ENCODE measurements around the gene EVI5L.
"Not testable (repeated sequence)": the region's sequence is repeated elsewhere in the genome, so short reads cannot be mapped to it uniquely, and the experiment has no call there.

Gene EVI5L

DNA sequence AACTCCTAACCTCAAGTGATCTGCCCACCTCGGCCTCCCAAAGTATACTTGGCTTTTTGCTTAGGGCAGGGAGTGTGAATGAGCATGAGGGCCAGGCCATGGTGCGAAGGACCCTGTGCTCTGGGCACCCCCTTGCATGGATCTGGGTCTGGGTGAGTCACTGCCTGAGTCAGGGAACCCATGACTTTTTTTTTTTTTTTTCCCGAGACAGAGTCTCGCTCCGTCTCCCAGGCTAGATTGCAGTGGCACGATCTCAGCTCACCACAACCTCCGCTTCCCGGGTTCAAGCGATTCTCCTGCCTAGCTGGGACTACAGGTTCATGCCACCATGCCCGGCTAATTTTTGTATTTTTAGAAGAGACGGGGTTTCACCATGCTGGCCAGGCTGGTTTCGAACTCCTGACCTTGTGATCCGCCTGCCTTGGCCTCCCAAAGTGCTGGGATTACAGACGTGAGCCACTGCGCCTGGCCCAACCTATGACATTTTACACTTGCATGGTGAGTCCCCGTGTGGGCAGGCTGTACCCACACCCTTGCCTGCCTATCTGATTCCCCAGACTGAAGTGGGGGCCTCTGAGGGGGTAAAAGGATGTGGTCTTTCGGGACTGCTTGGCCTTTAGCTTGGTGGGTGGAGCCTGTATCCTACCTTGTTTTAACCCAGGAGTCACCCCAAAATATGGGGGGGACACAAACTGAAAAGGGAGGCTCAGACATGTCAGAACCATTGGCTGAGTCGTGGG lies 63.5 kb downstream of the EVI5L start:
- in situ Hi-C loops (cut with HindIII; ENCODE audit: low sequenced_read_pairs): not testable (repeated sequence)

DNA sequence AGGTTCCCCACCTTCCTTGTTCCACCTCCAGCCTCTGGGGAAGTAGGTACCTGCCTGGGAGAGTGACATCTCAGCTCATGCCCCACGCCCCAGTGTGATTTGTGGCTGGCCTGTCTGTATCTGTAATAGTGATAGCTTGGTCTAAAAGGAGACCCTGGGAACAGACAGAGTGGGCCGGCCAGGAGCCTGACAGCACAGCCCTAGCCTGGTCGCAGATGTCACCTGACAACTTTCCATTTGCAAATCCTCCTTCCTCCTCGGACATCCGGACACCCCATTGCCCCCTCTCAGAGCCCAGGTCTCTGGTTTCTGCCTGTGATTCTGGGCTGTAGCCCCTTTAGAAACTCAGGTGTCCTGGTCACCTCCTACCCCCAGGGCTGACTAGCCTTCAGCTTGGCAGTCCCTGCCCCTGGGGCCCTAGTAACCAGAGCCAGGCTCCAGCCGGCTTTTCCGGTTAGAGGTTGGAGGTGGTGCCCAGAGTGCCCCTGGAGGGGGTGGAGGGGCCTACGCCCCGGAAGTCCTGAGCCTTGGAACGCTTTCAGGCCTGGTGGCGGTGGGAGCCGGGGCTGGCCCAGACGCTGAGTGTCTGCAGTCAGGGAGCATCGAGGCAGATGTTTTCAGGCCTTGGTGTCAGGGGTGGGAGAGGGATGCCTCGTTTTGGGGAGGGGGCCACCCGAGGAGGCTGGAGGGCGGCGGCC lies 64.7 kb downstream of the EVI5L start:
- in situ Hi-C loops (cut with HindIII; ENCODE audit: low sequenced_read_pairs): no loop called here

DNA sequence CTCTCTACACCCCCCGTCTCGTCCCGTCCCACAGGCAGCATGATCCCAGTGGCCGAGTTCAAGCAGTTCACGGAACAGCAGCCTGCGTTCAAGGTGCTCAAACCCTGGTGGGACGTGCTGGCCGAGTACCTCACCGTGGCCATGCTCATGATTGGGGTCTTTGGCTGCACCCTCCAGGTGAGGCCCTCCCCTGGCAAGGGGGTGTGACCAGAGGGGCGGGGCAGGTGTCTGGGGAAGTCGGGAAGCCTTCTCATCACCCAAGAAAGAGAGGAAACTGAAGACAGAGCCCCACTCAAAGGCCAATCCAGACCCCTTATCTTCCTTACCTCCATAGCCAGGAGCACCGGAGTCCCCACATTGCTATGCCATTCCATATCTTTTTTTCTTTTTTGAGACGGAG lies 65.5 kb downstream of the EVI5L start:
- in situ Hi-C loops (cut with HindIII; ENCODE audit: low sequenced_read_pairs): no loop called here

DNA sequence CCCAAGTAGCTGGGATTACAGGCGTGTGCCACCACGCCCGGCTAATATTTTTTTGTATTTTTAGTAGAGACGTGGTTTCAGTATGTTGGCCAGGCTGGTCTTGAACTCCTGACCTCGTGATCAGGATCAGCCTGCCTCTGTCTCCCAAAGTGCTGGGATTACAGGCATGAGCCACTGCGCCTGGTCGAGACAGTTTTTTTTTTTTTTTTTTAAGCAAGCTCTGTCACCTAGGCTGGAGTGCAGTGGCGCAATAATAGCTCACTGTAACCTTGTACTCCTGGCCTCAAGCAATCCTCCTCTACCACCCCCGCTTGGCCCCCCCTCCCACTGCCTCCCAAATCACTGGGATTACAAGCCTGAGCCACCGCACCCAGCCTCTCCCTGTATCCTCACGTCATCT lies 67.3 kb downstream of the EVI5L start:
- in situ Hi-C loops (cut with HindIII; ENCODE audit: low sequenced_read_pairs): no loop called here

DNA sequence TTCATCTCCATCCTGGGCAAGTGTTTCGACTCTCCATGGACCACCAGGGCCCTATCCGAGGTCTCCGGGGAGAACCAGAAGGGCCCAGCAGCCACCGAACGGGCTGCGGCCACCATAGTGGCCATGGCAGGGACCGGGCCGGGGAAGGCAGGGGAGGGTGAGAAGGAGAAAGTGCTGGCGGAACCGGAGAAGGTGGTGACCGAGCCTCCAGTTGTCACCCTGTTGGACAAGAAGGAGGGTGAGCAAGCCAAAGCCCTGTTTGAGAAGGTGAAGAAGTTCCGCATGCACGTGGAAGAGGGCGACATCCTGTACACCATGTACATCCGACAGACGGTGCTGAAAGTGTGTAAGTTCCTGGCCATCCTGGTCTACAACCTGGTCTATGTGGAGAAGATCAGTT lies 68.9 kb downstream of the EVI5L start:
- in situ Hi-C loops (cut with HindIII; ENCODE audit: low sequenced_read_pairs): no loop called here

DNA sequence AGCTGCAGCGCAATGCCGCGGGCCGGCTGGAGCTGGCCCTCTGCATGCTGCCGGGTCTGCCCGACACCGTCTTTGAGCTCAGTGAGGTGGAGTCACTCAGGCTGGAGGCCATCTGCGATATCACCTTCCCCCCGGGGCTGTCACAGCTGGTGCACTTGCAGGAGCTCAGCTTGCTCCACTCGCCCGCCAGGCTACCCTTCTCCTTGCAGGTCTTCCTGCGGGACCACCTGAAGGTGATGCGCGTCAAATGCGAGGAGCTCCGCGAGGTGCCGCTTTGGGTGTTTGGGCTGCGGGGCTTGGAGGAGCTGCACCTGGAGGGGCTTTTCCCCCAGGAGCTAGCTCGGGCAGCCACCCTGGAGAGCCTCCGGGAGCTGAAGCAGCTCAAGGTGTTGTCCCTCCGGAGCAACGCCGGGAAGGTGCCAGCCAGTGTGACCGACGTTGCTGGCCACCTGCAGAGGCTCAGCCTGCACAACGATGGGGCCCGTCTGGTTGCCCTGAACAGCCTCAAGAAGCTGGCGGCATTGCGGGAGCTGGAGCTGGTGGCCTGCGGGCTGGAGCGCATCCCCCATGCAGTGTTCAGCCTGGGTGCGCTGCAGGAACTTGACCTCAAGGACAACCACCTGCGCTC lies 69.8 kb downstream of the EVI5L start:
- in situ Hi-C loops (cut with HindIII; ENCODE audit: low sequenced_read_pairs): no loop called here

DNA sequence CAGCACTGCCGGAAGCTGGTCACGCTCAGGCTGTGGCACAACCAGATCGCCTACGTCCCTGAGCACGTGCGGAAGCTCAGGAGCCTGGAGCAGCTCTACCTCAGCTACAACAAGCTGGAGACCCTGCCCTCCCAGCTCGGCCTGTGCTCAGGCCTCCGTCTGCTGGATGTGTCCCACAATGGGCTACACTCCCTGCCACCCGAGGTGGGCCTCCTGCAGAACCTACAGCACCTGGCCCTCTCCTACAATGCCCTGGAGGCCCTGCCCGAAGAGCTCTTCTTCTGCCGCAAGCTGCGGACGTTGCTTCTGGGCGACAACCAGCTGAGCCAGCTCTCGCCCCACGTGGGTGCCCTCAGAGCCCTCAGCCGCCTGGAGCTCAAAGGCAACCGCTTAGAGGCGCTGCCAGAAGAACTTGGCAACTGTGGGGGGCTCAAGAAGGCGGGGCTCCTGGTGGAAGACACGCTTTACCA lies 70.4 kb downstream of the EVI5L start:
- in situ Hi-C loops (cut with HindIII; ENCODE audit: low sequenced_read_pairs): no loop called here

DNA sequence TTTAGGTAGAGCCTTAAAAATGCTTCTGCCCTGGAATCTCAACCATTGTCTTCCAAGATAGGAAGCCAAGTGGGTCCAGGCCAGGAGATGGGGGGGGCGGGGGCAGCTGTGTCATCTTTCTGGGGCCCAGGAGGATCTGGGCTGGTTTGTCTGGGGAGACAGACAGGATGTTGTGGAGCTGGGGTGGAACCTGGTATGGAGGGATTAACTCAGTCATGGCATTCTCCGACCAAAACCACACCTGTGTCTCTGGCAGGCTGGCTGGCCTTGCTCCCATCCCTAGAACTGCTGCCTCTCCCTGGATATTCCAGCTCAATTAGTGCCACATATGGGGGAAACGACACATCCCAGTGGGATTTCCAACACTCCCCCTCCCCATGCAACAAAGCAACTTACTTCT lies 70.9 kb downstream of the EVI5L start:
- in situ Hi-C loops (cut with HindIII; ENCODE audit: low sequenced_read_pairs): no loop called here

DNA sequence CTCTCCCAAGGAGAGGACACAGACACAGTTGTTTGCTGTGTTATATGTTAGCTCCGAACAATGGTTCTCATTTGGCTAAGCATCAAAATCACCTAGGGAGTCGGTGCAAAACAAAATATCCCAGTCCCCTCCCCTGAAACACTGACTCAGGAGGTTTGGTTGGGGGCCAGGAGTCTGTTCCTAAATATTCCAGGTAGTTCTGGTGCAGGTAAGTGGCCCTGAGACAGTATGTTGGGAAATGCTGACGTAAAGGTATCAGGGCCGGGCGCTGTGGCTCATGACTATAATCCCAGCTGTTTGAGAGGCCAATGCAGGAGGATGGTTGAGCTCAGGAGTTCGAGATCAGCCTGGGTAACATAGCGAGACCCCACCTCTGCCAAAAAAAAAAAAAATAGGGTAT lies 71.3 kb downstream of the EVI5L start:
- in situ Hi-C loops (cut with HindIII; ENCODE audit: low sequenced_read_pairs): no loop called here

DNA sequence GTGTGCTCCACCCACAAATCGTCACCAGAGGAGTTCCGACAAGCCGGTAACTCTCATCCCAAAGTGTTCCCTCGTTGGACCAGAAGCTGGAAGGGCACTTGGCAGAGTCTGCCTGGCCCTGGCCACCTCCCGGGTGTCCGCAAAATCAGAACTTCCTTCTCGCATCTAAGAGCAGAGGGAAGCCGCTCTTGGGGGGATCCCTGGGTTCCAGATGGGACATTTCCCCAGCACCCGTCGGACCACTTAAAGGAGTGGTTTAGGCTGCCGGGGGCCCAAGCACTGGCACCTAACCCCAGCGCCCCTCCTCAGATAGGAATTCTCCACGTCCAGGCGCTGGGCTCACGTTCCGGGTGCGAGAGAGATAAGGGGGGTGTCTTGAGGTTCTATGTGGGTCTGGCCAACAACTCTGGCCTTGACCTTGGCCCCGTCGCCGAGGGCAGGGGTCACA lies 72.8 kb downstream of the EVI5L start:
- in situ Hi-C loops (cut with HindIII; ENCODE audit: low sequenced_read_pairs): no loop called here

DNA sequence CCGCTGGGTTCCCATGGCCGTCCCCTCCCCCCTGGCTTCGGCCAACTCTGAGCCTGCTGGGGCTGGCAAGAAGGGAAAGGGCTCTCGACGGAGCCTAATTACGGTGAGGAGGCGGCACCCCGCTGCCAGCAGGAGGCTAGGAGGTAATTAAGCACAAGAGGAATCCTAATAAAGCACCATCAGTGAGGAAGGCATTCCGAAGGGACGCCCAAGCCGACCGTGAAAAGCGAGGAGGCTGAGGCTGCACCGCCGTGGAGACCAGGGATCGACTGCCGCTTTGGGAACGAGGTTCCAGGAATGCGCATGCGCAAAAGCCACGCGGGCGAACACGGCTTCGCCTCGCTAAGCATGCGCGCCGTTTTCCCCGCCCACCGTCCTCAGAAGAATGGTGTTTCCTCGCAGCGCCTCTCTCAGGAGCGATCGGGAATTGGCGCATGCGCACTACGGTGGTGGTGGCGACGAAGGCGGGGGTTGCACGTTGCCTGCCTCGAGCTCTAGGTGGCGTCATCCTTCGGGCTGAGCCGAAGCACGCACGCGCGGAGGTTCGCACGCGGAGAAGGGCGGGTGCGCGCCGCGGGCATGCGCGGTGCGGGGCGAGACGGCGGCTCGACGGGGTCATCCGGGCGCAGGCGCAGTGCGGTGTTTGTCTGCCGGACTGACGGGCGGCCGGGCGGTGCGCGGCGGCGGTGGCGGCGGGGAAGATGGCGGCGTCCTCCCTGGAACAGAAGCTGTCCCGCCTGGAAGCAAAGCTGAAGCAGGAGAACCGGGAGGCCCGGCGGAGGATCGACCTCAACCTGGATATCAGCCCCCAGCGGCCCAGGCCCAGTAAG lies 73.4 kb downstream of the EVI5L start, which contains the start of gene MAP2K7:
Gene MAP2K7 (plus strand): TSS at position 634 of the 830 bp plus-strand sequence. CDS start 68 bp downstream, at position 702.
- in situ Hi-C loops (cut with HindIII; ENCODE audit: low sequenced_read_pairs): no loop called here

DNA sequence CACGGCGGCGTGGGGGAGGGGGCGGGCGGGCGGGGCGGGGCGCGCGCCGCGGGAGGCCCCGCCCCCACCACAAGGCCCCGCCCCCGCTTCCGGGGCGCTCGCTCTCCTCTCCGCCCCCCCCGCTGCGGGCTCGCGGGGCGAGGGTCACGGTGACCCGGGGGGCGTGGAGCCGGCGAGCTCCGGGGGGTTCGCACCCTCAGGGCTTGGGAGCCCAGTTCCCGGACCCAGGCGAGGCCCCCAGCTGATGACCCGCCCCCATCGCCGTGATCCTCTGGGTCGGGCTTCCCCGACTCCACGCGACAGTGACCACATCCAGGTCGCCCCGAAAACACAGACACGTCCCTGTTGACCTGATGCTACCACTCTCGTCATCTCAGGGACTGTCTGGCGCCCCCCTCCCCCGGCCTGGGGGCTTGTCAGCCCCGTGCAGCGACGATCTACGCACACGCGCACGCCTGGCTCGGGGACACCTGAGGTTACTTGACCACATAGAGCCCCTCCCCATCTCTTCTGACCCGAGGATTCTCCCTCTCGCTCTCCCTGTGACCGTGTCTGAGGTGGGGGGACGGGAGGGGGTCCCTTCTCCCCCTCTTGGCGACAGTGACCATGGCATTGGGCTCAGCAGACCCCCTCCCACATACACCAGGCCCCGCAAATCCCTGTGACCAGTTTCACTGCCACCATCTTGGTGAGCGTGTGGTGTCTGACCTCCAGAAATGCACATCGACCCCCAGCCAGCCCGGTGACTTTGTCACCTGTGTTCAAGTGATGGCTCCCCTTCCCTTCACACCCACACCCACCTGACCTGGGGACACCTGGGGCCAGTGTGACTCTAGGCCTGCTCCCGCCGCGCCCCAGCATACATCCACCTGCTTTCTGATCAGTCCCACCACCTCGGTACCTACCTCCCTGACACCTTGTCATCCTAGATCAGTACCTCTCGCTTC lies 74.3 kb downstream of the EVI5L start:
- in situ Hi-C loops (cut with HindIII; ENCODE audit: low sequenced_read_pairs): no loop called here

DNA sequence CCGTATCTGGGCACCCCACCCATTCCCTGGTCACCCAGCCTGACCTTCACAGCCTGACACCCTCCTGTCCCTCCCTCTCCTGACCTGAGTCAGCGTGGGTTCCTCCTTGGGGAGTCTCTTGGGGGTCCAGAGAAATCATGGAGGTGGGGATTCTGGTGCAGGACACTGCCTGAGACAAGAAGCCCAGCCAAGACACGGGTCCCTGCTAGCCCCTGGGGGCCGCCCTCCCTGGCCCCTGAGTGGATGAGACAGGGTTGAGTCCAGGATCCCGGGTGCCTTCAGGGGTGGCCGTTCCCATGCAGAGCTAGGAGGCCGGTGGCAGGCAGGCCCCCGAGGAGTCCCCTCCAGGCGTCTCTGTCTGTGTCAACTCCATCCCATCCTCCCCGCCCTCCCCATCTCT lies 75.2 kb downstream of the EVI5L start:
- in situ Hi-C loops (cut with HindIII; ENCODE audit: low sequenced_read_pairs): no loop called here

DNA sequence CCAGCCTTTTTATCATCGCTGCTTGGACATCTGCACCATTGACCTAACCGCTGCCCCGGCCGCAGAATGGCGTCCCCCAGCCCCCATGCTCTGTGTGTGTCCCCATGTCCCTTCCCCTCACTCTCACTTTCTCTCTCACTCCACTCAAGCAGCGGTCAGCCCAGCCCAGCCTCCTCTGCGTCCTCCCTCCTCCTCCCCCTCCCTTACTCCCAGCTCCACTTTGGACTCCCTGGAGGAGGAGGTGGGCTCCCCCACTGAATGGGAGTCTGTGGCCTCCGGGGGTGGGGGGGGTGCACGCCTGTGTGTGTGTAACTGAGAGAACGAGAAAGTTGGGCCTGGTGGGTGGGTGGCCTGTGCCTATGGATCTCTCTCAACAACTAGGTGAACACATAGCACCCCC lies 75.8 kb downstream of the EVI5L start:
- in situ Hi-C loops (cut with HindIII; ENCODE audit: low sequenced_read_pairs): no loop called here

DNA sequence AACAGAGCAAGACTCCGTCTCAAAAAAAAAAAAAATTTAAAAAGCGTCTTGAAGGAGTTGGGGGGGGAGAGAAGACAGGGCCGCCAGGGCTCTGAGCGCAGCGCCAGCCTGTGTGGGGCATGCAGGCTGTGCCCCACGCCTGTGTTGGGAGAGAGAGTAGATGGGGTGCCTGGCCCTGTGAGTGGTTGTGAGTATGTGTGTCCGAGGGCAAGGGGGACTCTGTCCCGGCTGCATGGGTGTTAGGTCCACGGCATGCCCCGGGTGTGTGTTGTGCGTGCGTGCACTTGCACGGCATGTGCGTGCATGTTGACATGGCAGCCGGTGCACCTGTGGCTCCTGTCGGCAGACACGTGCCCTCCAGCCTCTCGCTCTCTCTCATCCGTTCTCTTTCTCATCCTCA lies 77.1 kb downstream of the EVI5L start:
- in situ Hi-C loops (cut with HindIII; ENCODE audit: low sequenced_read_pairs): no loop called here

DNA sequence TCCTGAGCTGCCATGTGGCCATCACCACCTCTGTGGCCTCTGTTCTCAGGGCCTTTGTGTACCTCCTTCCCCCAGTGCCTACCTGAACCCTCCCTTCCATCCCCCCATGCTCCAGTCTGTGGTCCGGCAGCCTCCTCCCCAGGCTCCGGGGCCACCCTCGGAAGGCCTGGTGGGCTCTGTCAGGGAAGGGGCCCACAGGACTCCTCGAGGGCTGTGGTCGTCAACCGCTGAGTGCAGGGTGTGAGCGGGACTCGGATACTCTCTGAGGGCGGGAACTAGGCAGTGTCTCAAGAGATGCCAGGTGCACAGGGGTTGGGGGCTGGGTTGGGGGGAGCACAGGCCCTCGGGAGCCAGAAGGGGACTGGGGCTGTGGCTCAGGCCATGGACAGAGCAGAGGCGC lies 77.5 kb downstream of the EVI5L start:
- in situ Hi-C loops (cut with HindIII; ENCODE audit: low sequenced_read_pairs): no loop called here

DNA sequence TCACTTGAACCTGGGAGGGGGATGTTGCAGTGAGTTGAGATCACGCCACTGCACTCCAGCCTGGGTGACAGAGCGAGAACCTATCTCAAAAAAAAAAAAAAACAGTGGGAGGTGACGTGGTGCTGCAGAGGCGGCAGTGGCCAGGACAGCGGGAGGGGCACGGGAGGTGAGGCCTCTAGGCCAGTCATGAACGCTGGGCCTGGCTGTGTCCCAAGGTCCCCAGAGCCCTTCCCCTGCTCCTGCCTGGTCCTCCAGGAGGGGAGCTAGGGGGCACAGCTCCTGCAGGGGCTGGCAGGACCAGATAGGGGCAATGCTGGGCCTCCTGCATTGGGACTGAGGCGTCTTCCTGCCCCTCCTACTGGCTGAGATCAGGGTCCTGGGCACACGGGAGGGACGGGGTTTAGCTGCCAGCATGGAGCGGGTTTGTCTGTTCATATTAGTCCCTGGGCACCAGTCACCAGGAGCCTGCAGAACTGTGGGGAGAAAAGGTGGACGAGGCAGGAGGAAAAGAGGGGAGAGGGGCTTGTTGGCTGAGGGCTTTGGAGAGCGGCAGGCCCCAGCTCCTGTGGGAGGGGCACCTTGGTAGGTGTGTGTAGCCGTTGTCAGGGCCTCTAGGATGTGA lies 78.2 kb downstream of the EVI5L start:
- in situ Hi-C loops (cut with HindIII; ENCODE audit: low sequenced_read_pairs): no loop called here

DNA sequence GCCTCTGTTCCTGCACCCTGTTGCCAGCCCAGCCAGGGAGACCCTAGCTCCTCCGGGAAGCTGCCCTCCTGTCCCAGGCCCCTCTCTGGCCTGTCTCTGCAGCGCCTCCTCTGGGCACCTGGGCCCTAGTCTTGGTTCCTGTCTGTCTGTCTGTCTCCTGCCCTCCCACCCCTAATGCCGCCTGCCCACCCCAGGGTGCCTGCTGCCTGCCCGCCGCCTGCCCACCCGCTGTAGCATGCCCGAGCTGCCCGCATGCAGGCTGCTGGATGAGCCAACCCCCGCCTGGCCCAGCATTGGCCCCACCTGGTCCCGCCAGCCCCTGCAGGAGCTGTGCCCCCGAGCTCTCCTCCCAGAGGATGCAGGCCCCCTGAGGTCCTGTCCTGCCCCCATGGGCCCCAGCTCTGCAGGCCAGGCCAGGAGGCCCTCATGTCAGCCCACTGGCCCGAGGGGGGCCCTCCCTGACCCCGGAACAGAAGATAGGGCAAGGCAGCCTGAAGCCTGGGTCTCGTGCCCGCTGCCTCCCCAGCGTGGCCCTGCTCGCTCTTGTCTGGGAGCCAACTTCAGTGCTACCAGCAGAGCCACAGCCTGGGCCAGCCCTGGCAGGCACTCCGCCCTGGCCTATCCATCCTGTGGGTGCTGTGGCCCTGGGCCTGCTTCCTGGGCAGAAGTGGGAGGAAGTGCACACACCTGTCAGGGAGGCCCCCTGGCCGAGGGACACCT lies 78.9 kb downstream of the EVI5L start:
- in situ Hi-C loops (cut with HindIII; ENCODE audit: low sequenced_read_pairs): no loop called here

All from DLD1 (cell line).